ENCODE results near the gene SCTR.

Gene SCTR

GRCh38 chr2:119440873-119441272 lies 83.4 kb downstream of the SCTR start:
- no peak for FAIRE-seq

- no peak for FAIRE-seq
Observed at GRCh38 chr2:119440501-119440870, 83.8 kb downstream of the SCTR start.

GRCh38 chr2:119439574-119440500 lies 84.4 kb downstream of the SCTR start:
- no peak for FAIRE-seq

GRCh38 chr2:119438726-119439284 lies 85.5 kb downstream of the SCTR start:
- no peak for FAIRE-seq

GRCh38 chr2:119438128-119438656 lies 86.1 kb downstream of the SCTR start:
- FAIRE-seq: no peak

GRCh38 chr2:119436993-119437772 lies 87.1 kb downstream of the SCTR start:
- no peak for FAIRE-seq

- no peak for FAIRE-seq
Observed at GRCh38 chr2:119435953-119436297, 88.4 kb downstream of the SCTR start.

- FAIRE-seq: no peak
Observed at GRCh38 chr2:119435081-119435952, 89.0 kb downstream of the SCTR start.

GRCh38 chr2:119434664-119435063 lies 89.6 kb downstream of the SCTR start:
- FAIRE-seq: no peak

GRCh38 chr2:119433636-119434327 lies 90.5 kb downstream of the SCTR start:
- FAIRE-seq: no peak

- FAIRE-seq: no peak
Observed at GRCh38 chr2:119432851-119433522, 91.3 kb downstream of the SCTR start.

GRCh38 chr2:119431976-119432850 lies 92.1 kb downstream of the SCTR start:
- FAIRE-seq: no peak

GRCh38 chr2:119431155-119431975 lies 92.9 kb downstream of the SCTR start, which contains the start of gene TMEM37:
Gene TMEM37, plus strand, starts transcription at chr2:119431854. Its CDS starts 50 bp downstream, at chr2:119431904.
- no peak for FAIRE-seq

- FAIRE-seq: no peak
Observed at GRCh38 chr2:119430023-119430498, 94.2 kb downstream of the SCTR start.

GRCh38 chr2:119429225-119429981 lies 94.9 kb downstream of the SCTR start:
- no peak for FAIRE-seq

GRCh38 chr2:119428488-119429224 lies 95.6 kb downstream of the SCTR start:
- FAIRE-seq: no peak

GRCh38 chr2:119427756-119428155 lies 96.5 kb downstream of the SCTR start:
- FAIRE-seq: no peak

Measured in endometrium (tissue), 2 donors.